ENCODE results near the gene AFF1.

GRCh38 chr4:87112063-87112462 lies 177.3 kb downstream of the AFF1 start:
- TF ChIP-seq USF2 (CRISPR knock-in tag; IDR thresholded peaks at IDR 0.05) (no peak), CTCF (IDR thresholded peaks at IDR 0.05) (no peak), ATF1 (CRISPR knock-in tag; IDR thresholded peaks at IDR 0.05) (no peak), MAX (CRISPR knock-in tag; IDR thresholded peaks at IDR 0.05) (no peak), JUN (CRISPR knock-in tag; IDR thresholded peaks at IDR 0.05) (no peak), CBFB (CRISPR knock-in tag; IDR thresholded peaks at IDR 0.05; ENCODE audit: low read depth) (no peak), TEAD4 (CRISPR knock-in tag; IDR thresholded peaks at IDR 0.05) (no peak), FOXK1 (CRISPR knock-in tag; IDR thresholded peaks at IDR 0.05) (no peak), SP1 (CRISPR knock-in tag; conservative IDR thresholded peaks at IDR 0.05) (no peak)

Data from WTC11 (cell line).